ENCODE data around the gene HNRNPLL.

HNRNPLL gene

GRCh38 chr2:38650717-38651116 is 48.0 kb upstream of the HNRNPLL start:
- no peak overlapping the region for H3K27ac ChIP-seq (ENCODE audit: extremely low read depth, low read depth, low read length)

GRCh38 chr2:38650012-38650411 is 47.3 kb upstream of the HNRNPLL start:
- POLR2A ChIA-PET = no interaction called here
- Histone ChIP-seq H3K4me1 (ENCODE audit: control insufficient read depth, insufficient read depth, low read length) (no peaks in the 10 kb centered on the region), H3K9me3 (ENCODE audit: control insufficient read depth, insufficient read depth, low read depth, low read length) (no peaks in the 10 kb centered on the region), H3K4me3 (ENCODE audit: low read depth, low read length) (no peak overlapping the region), H3K36me3 (ENCODE audit: control insufficient read depth in 2 of 2, insufficient read depth in 1 of 2, low read length in 2 of 2) (no peaks in the 10 kb centered on the region), H3K27ac (ENCODE audit: extremely low read depth, low read depth, low read length) (no peak overlapping the region)
- CTCF ChIA-PET = no interaction called here
- TF ChIP-seq ZNF768 (tag by site-specific recombination; IDR thresholded peaks at IDR 0.05) (no peak), HOXC10 (CRISPR knock-in tag; IDR thresholded peaks at IDR 0.05) (no peak), ZNF202 (tag by site-specific recombination; IDR thresholded peaks at IDR 0.05; ENCODE audit: borderline replicate concordance) (no peak), ZNF785 (tag by site-specific recombination; IDR thresholded peaks at IDR 0.05) (no peak), REPIN1 (tag by site-specific recombination; IDR thresholded peaks at IDR 0.05; ENCODE audit: low read depth) (no peak), ZNF777 (tag by site-specific recombination; IDR thresholded peaks at IDR 0.05; ENCODE audit: borderline replicate concordance) (no peak), HOXA7 (CRISPR knock-in tag; IDR thresholded peaks at IDR 0.05; ENCODE audit: borderline replicate concordance) (no peak), IKZF3 (tag by site-specific recombination; IDR thresholded peaks at IDR 0.05) (no peak), ZNF114 (tag by site-specific recombination; IDR thresholded peaks at IDR 0.05) (no peak), ZNF311 (tag by site-specific recombination; IDR thresholded peaks at IDR 0.05; ENCODE audit: borderline replicate concordance) (no peak), ZNF707 (tag by site-specific recombination; IDR thresholded peaks at IDR 0.05) (no peak), ZNF747 (tag by site-specific recombination; IDR thresholded peaks at IDR 0.05) (no peak), ZBTB44 (tag by site-specific recombination; IDR thresholded peaks at IDR 0.05) (no peak), ELK4 (IDR thresholded peaks at IDR 0.05; ENCODE audit: borderline replicate concordance, low read depth, low read length) (no peak), ZNF394 (tag by site-specific recombination; IDR thresholded peaks at IDR 0.05; ENCODE audit: borderline replicate concordance) (no peak), KLF17 (tag by site-specific recombination; IDR thresholded peaks at IDR 0.05) (no peak), ZSCAN16 (tag by site-specific recombination; IDR thresholded peaks at IDR 0.05) (no peak), ZSCAN23 (tag by site-specific recombination; IDR thresholded peaks at IDR 0.05) (no peak)

More at GRCh38 chr2:38650717-38651116, 48.0 kb upstream of the HNRNPLL start:
- Histone ChIP-seq H3K4me1 (ENCODE audit: control insufficient read depth, insufficient read depth, low read length) (no peaks in the 10 kb centered on the region), H3K36me3 (ENCODE audit: control insufficient read depth in 2 of 2, insufficient read depth in 1 of 2, low read length in 2 of 2) (no peaks in the 10 kb centered on the region), H3K4me3 (ENCODE audit: low read depth, low read length) (no peak overlapping the region), H3K9me3 (ENCODE audit: control insufficient read depth, insufficient read depth, low read depth, low read length) (no peaks in the 10 kb centered on the region)
- ChIA-PET CTCF (interaction anchor here (0.9 kb wide), 2 partner anchors 69 to 90 kb away, joined by 3 to 4 read pairs; no protein-coding TSS in a partner anchor), POLR2A (no interaction called here)
- TF ChIP-seq ZNF174 (tag by site-specific recombination; IDR thresholded peaks at IDR 0.05) (no peak), ZNF548 (tag by site-specific recombination; IDR thresholded peaks at IDR 0.05) (no peak), GFI1B (tag by site-specific recombination; IDR thresholded peaks at IDR 0.05) (no peak), ZNF341 (tag by site-specific recombination; IDR thresholded peaks at IDR 0.05; ENCODE audit: low read depth) (no peak), ZNF530 (tag by site-specific recombination; IDR thresholded peaks at IDR 0.05; ENCODE audit: low read depth) (no peak), ZNF791 (tag by site-specific recombination; IDR thresholded peaks at IDR 0.05) (no peak), KLF16 (tag by site-specific recombination; IDR thresholded peaks at IDR 0.05) (no peak), ZBTB44 (tag by site-specific recombination; IDR thresholded peaks at IDR 0.05) (no peak), PATZ1 (tag by site-specific recombination; IDR thresholded peaks at IDR 0.05) (no peak), GLIS1 (tag by site-specific recombination; IDR thresholded peaks at IDR 0.05) (no peak), ZNF155 (tag by site-specific recombination; IDR thresholded peaks at IDR 0.05) (no peak), ZSCAN23 (tag by site-specific recombination; IDR thresholded peaks at IDR 0.05) (no peak), ZNF585B (tag by site-specific recombination; IDR thresholded peaks at IDR 0.05) (no peak), ZNF600 (tag by site-specific recombination; IDR thresholded peaks at IDR 0.05) (no peak), ZNF776 (tag by site-specific recombination; IDR thresholded peaks at IDR 0.05; ENCODE audit: borderline replicate concordance) (no peak), ZNF426 (tag by site-specific recombination; IDR thresholded peaks at IDR 0.05) (no peak), HOXC10 (CRISPR knock-in tag; IDR thresholded peaks at IDR 0.05) (no peak), ZBTB17 (tag by site-specific recombination; IDR thresholded peaks at IDR 0.05) (no peak)

Data from HEK293 (cell line).